K562 (cell line): ENCODE data around the gene CYBRD1. TPM values are rescaled to one million over a fixed set of nuclear protein-coding genes. Genes with fewer than 3 reads are reported as not detected.

ENCODE experiments used
- ATF3 ChIP-seq, 2 experiments: fragments of 450-650 bp in 1 of 2; sonication (generic) in 1 of 2; formaldehyde crosslinking in 1 of 2; IDR thresholded peaks in 1 of 2; conservative IDR thresholded peaks in 1 of 2; 2 replicates each; pipeline versions ENCODE4 v1.6.1 to v1.8.1; 2016 to 2023; ENCODE audit warnings: mild to moderate bottlenecking in 2 of 2, moderate library complexity in 2 of 2, inconsistent platforms in 1 of 2, missing genetic modification reagents in 1 of 2
- BACH1 ChIP-seq: fragments of 200-800 bp; sonication (Bioruptor generic); IDR thresholded peaks from 2 replicates; pipeline ENCODE4 v1.6.1; 2016; ENCODE audit warnings: missing genetic modification characterization, missing compliant biosample characterization
- ZNF224 ChIP-seq: sonication (generic); formaldehyde crosslinking; IDR thresholded peaks from 2 replicates; pipeline ENCODE4 v1.8.0; 2022; ENCODE audit warnings: mild to moderate bottlenecking, missing genetic modification reagents
- polyA plus RNA-seq, 8 experiments: library from polyadenylated mRNA; depleted of rRNA in 4 of 8; stranded (reverse) in 5 of 8; unstranded in 3 of 8; fragments of >200 nt; fragmentation: Nextera tagmentation in 2 of 8; fragmentation: Illumina TruSeq in 1 of 8; extraction: Ambion mirVana in 2 of 8; extraction: Trizol in 1 of 8; gene quantifications; 2 replicates each; pipeline versions ENCODE4 v1.2.1 to v1.2.3, GENCODE V29; 2011 to 2014; ENCODE audit warnings: inconsistent platforms in 1 of 8, missing spikeins in 1 of 8
- total RNA-seq, 7 experiments: library from RNA; depleted of rRNA in 6 of 7; stranded (reverse); fragments of >200 nt in 6 of 7; fragmentation: Illumina TruSeq in 2 of 7; extraction: Trizol in 2 of 7; gene quantifications; 2 replicates each; pipeline versions ENCODE4 v1.2.1 to v1.2.3, GENCODE V29; 2011 to 2021; ENCODE audit warnings: low replicate concordance in 1 of 7
- TF ChIP-seq, protein P1 (sequence below): fragments of 450-650 bp; IDR thresholded peaks from 2 replicates; pipeline ENCODE4 v1.6.1; 2016; ENCODE audit warnings: mild to moderate bottlenecking
- TF ChIP-seq, protein P2 (sequence below): fragments of 450-650 bp; IDR thresholded peaks from 2 replicates; pipeline ENCODE4 v1.6.1; 2016; ENCODE audit warnings: low read depth
- TF ChIP-seq, protein P3 (sequence below): sonication (generic); formaldehyde crosslinking; IDR thresholded peaks from 2 replicates; pipeline ENCODE4 v1.9.0; 2022; ENCODE audit warnings: mild to moderate bottlenecking, missing genetic modification reagents

CYBRD1 gene
- total and polyA plus RNA-seq, 9 of the 15 experiments (the other 6 are each of a cell fraction or from before 2014, with no cell fraction given) = 9.6 to 22.4 (median 15.6) TPM

- TF ChIP-seq, protein P1, sequence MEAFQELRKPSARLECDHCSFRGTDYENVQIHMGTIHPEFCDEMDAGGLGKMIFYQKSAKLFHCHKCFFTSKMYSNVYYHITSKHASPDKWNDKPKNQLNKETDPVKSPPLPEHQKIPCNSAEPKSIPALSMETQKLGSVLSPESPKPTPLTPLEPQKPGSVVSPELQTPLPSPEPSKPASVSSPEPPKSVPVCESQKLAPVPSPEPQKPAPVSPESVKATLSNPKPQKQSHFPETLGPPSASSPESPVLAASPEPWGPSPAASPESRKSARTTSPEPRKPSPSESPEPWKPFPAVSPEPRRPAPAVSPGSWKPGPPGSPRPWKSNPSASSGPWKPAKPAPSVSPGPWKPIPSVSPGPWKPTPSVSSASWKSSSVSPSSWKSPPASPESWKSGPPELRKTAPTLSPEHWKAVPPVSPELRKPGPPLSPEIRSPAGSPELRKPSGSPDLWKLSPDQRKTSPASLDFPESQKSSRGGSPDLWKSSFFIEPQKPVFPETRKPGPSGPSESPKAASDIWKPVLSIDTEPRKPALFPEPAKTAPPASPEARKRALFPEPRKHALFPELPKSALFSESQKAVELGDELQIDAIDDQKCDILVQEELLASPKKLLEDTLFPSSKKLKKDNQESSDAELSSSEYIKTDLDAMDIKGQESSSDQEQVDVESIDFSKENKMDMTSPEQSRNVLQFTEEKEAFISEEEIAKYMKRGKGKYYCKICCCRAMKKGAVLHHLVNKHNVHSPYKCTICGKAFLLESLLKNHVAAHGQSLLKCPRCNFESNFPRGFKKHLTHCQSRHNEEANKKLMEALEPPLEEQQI = no peak
- TF ChIP-seq BACH1 (tag) (no peak), ATF3 (IDR thresholded peaks at IDR 0.05) (no peak), ATF3 (CRISPR knock-in tag; conservative IDR thresholded peaks at IDR 0.05) (no peak), ZNF224 (no peak)
- TF ChIP-seq, protein P2, sequence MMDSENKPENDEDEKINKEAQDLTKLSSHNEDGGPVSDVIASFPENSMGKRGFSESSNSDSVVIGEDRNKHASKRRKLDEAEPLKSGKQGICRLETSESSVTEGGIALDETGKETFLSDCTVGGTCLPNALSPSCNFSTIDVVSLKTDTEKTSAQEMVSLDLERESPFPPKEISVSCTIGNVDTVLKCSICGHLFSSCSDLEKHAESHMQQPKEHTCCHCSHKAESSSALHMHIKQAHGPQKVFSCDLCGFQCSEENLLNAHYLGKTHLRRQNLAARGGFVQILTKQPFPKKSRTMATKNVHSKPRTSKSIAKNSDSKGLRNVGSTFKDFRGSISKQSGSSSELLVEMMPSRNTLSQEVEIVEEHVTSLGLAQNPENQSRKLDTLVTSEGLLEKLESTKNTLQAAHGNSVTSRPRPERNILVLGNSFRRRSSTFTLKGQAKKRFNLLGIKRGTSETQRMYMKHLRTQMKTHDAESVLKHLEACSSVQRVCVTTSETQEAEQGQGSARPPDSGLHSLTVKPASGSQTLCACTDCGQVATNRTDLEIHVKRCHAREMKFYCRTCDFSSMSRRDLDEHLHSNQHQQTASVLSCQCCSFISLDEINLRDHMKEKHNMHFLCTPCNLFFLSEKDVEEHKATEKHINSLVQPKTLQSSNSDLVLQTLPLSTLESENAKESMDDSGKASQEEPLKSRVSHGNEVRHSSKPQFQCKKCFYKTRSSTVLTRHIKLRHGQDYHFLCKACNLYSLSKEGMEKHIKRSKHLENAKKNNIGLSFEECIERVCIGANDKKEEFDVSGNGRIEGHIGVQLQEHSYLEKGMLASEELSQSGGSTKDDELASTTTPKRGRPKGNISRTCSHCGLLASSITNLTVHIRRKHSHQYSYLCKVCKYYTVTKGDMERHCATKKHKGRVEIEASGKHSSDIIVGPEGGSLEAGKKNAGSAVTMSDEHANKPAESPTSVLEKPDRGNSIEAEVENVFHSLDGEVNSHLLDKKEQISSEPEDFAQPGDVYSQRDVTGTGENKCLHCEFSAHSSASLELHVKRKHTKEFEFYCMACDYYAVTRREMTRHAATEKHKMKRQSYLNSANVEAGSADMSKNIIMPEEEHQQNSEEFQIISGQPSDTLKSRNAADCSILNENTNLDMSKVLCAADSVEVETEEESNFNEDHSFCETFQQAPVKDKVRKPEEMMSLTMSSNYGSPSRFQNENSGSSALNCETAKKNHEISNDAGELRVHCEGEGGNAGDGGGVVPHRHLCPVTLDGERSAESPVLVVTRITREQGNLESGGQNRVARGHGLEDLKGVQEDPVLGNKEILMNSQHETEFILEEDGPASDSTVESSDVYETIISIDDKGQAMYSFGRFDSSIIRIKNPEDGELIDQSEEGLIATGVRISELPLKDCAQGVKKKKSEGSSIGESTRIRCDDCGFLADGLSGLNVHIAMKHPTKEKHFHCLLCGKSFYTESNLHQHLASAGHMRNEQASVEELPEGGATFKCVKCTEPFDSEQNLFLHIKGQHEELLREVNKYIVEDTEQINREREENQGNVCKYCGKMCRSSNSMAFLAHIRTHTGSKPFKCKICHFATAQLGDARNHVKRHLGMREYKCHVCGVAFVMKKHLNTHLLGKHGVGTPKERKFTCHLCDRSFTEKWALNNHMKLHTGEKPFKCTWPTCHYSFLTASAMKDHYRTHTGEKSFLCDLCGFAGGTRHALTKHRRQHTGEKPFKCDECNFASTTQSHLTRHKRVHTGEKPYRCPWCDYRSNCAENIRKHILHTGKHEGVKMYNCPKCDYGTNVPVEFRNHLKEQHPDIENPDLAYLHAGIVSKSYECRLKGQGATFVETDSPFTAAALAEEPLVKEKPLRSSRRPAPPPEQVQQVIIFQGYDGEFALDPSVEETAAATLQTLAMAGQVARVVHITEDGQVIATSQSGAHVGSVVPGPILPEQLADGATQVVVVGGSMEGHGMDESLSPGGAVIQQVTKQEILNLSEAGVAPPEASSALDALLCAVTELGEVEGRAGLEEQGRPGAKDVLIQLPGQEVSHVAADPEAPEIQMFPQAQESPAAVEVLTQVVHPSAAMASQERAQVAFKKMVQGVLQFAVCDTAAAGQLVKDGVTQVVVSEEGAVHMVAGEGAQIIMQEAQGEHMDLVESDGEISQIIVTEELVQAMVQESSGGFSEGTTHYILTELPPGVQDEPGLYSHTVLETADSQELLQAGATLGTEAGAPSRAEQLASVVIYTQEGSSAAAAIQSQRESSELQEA = no peak
- TF ChIP-seq, protein P3, sequence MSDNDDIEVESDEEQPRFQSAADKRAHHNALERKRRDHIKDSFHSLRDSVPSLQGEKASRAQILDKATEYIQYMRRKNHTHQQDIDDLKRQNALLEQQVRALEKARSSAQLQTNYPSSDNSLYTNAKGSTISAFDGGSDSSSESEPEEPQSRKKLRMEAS = no peak
Observed at GRCh38 chr2:171487803-171488259, 34.4 kb upstream of the CYBRD1 start (continued).
